ENCODE data around the gene MTERF2.

- TF ChIP-seq EZH2 (IDR thresholded peaks at IDR 0.05; ENCODE audit: borderline replicate concordance, low read length), result no peak
- TF ChIP-seq CTCF (conservative IDR thresholded peaks at IDR 0.05 in 1 of 2, IDR thresholded peaks at IDR 0.05 in 1 of 2; ENCODE audit: extremely low read depth in 1 of 2, insufficient read depth in 1 of 2, low read depth in 1 of 2, low read length in 2 of 2), result no peak
Observed at GRCh38 chr12:107026806-107027635, 40.1 kb upstream of the MTERF2 start.
